Hematopoietic multipotent progenitor cell treated with erythropoietin and hydrocortisone succinate and interleukin-3 and kit ligand, for 8 days (in vitro differentiated cells): ENCODE measurements around the gene SNTB2.

ENCODE experiments used
- DNase-seq: peaks from one replicate; pipeline ENCODE4 v3.0.0-alpha.2; 2015

SNTB2 gene

GRCh38 chr16:69349536-69349935 is 162.6 kb downstream of the SNTB2 start:
- no peak for DNase-seq

- DNase-seq, result no peak
Measured at GRCh38 chr16:69350536-69351133, 163.7 kb downstream of the SNTB2 start.

DNA sequence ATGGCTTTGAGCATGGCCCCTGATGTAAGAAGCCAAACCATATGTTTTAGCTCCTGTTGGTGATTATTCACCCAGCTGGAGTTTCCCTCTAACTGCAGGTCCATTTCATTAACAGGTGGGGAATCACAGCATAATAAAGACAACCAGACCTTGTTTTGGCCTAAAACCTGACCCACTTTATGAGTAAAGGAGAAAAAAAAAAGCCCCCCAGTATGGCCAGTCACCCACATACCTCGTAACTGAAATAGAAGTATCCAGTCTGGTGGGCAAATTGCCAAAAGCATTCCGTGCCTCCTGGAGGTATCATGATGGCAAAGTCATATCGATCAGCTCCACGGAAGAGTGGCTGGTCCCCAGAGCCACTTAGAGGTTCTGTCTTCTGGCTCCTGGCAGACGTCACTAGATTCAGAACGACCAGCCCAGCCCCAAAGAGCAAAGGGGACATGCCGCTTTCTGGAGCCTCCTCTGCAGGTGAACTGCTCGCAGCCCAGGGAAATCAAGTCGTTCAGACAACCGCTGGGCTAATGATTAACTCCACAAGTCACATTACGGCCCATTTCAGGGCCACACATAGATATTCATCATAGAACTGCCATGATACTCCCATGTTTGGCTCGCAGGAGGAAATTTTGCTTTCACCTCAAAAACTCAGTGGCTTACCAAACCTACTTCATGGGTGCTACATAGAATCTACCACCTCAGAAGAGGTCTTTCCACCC is 164.5 kb downstream of the SNTB2 start, which contains the start of gene TMED6:
TMED6 (minus strand) TSS at position 478 of the 719 bp plus-strand sequence; CDS start at position 445, 33 bp downstream.
- no peak for DNase-seq
